Measurements from ENCODE around the gene PAPSS1.
"Not testable (repeated sequence)": the region's sequence is repeated elsewhere in the genome, so short reads cannot be mapped to it uniquely, and the experiment has no call there.

PAPSS1 gene

GRCh38 chr4:107683873-107684272 is 36.2 kb downstream of the PAPSS1 start:
- no peak for DNase-seq

GRCh38 chr4:107682306-107682705 is 37.7 kb downstream of the PAPSS1 start:
- no peak for DNase-seq

- no peak for DNase-seq
Measured at GRCh38 chr4:107669068-107669467, 51.0 kb downstream of the PAPSS1 start.

- DNase-seq = no peak
Measured at GRCh38 chr4:107666134-107666533, 53.9 kb downstream of the PAPSS1 start.

GRCh38 chr4:107665001-107665400 is 55.0 kb downstream of the PAPSS1 start:
- no peak for DNase-seq

GRCh38 chr4:107658400-107659336 is 61.4 kb downstream of the PAPSS1 start:
- DNase-seq = no peak

GRCh38 chr4:107655289-107655688 is 64.7 kb downstream of the PAPSS1 start:
- DNase-seq = no peak

GRCh38 chr4:107654694-107655093 is 65.3 kb downstream of the PAPSS1 start:
- no peak for DNase-seq

GRCh38 chr4:107651408-107651807 is 68.6 kb downstream of the PAPSS1 start:
- not testable (repeated sequence) for DNase-seq

- no peak for DNase-seq
Measured at GRCh38 chr4:107650251-107650650, 69.8 kb downstream of the PAPSS1 start.

- DNase-seq = no peak
Measured at GRCh38 chr4:107648178-107648991, 71.6 kb downstream of the PAPSS1 start.

GRCh38 chr4:107647591-107647990 is 72.4 kb downstream of the PAPSS1 start:
- no peak for DNase-seq

GRCh38 chr4:107645604-107646003 is 74.4 kb downstream of the PAPSS1 start:
- no peak for DNase-seq

- no peak for DNase-seq
Measured at GRCh38 chr4:107643021-107643420, 77.0 kb downstream of the PAPSS1 start.

GRCh38 chr4:107640878-107641277 is 79.2 kb downstream of the PAPSS1 start:
- no peak for DNase-seq

- DNase-seq = no peak
Measured at GRCh38 chr4:107640197-107640596, 79.8 kb downstream of the PAPSS1 start.

GRCh38 chr4:107635735-107636134 is 84.3 kb downstream of the PAPSS1 start:
- DNase-seq = no peak

- no peak for DNase-seq
Measured at GRCh38 chr4:107631560-107631959, 88.5 kb downstream of the PAPSS1 start.

- no peak for DNase-seq
Measured at GRCh38 chr4:107630185-107630705, 89.8 kb downstream of the PAPSS1 start.

- no peak for DNase-seq
Measured at GRCh38 chr4:107629318-107629717, 90.7 kb downstream of the PAPSS1 start.

- DNase-seq = no peak
Measured at GRCh38 chr4:107625391-107625902, 94.6 kb downstream of the PAPSS1 start.

GRCh38 chr4:107624024-107624423 is 96.0 kb downstream of the PAPSS1 start:
- no peak for DNase-seq

GRCh38 chr4:107622006-107622405 is 98.0 kb downstream of the PAPSS1 start:
- DNase-seq = no peak

Data from NCI-H1105 treated with DMSO at 0.1 percent for 48 hours (cell line).